Trophoblast cell (in vitro differentiated cells and primary cell): ENCODE measurements around the gene NFILZ.

ENCODE experiments used
- DNase-seq, 2 donors: peaks; one replicate each; pipeline ENCODE4 v3.0.0-alpha.2; 2016
- H2AFZ ChIP-seq: 2 replicates; pipeline ENCODE4 v1.6.1; 2013; ENCODE audit warnings: low read length, moderate library complexity, mild to moderate bottlenecking; ENCODE audit not compliant: insufficient read depth, poor library complexity
- H2AK5ac ChIP-seq: 2 replicates; pipeline ENCODE4 v1.6.1; 2013; ENCODE audit warnings: mild to moderate bottlenecking, low read length
- H2BK120ac ChIP-seq: 2 replicates; pipeline ENCODE4 v1.6.1; 2013; ENCODE audit warnings: low read length, mild to moderate bottlenecking, moderate library complexity; ENCODE audit not compliant: insufficient read depth, poor library complexity
- H2BK12ac ChIP-seq: 2 replicates; pipeline ENCODE4 v1.6.1; 2013; ENCODE audit warnings: mild to moderate bottlenecking, low read length, moderate library complexity
- H2BK5ac ChIP-seq: 2 replicates; pipeline ENCODE4 v1.6.1; 2013; ENCODE audit warnings: low read length, low read depth, moderate library complexity, mild to moderate bottlenecking; ENCODE audit not compliant: poor library complexity
- H3K14ac ChIP-seq: 2 replicates; pipeline ENCODE4 v1.6.1; 2013; ENCODE audit warnings: mild to moderate bottlenecking, low read length
- H3K18ac ChIP-seq: 2 replicates; pipeline ENCODE4 v1.6.1; 2013; ENCODE audit warnings: mild to moderate bottlenecking, low read length
- H3K23ac ChIP-seq: 2 replicates; pipeline ENCODE4 v1.6.1; 2013; ENCODE audit warnings: low read length
- H3K27ac ChIP-seq: 2 replicates; pipeline ENCODE4 v1.5.1; 2013; ENCODE audit warnings: low read depth, mild to moderate bottlenecking, inconsistent platforms, low read length, moderate library complexity
- H3K27me3 ChIP-seq: 2 replicates; pipeline ENCODE4 v1.6.1; 2013; ENCODE audit warnings: inconsistent platforms, mild to moderate bottlenecking, low read length, moderate library complexity; ENCODE audit not compliant: insufficient read depth
- H3K36me3 ChIP-seq, 2 experiments: 1 replicate in 1 of 2; 2 replicates in 1 of 2; pipeline ENCODE4 v1.6.1; 2013; ENCODE audit warnings: low read length in 2 of 2, mild to moderate bottlenecking in 2 of 2, moderate library complexity in 1 of 2; ENCODE audit not compliant: insufficient read depth in 2 of 2, control insufficient read depth in 1 of 2
- H3K4ac ChIP-seq: 2 replicates; pipeline ENCODE4 v1.6.1; 2013; ENCODE audit warnings: low read depth, mild to moderate bottlenecking, low read length, moderate library complexity
- H3K4me1 ChIP-seq, 2 experiments: 1 replicate in 1 of 2; 2 replicates in 1 of 2; pipeline ENCODE4 v1.6.1; 2013; ENCODE audit warnings: low read length in 2 of 2, mild to moderate bottlenecking in 2 of 2, moderate library complexity in 1 of 2; ENCODE audit not compliant: insufficient read depth in 2 of 2, control insufficient read depth in 1 of 2
- H3K4me2 ChIP-seq: 2 replicates; pipeline ENCODE4 v1.6.1; 2013; ENCODE audit warnings: inconsistent platforms, mild to moderate bottlenecking, low read length, moderate library complexity
- H3K4me3 ChIP-seq: 2 replicates; pipeline ENCODE4 v1.5.1; 2013; ENCODE audit warnings: mild to moderate bottlenecking, low read depth, low read length, inconsistent platforms
- H3K79me1 ChIP-seq: one replicate; pipeline ENCODE4 v1.6.1; 2013; ENCODE audit warnings: low read length
- H3K79me2 ChIP-seq: 2 replicates; pipeline ENCODE4 v1.6.1; 2013; ENCODE audit warnings: low read length, mild to moderate bottlenecking; ENCODE audit not compliant: control insufficient read depth, insufficient read depth, poor library complexity
- H3K9ac ChIP-seq: 2 replicates; pipeline ENCODE4 v1.6.1; 2013; ENCODE audit warnings: mild to moderate bottlenecking, low read length
- H3K9me3 ChIP-seq: 2 replicates; pipeline ENCODE4 v1.6.1; 2013; ENCODE audit warnings: low read depth, mild to moderate bottlenecking, control low read depth, inconsistent platforms, low read length; ENCODE audit not compliant: insufficient read depth
- H4K12ac ChIP-seq: 2 replicates; pipeline ENCODE4 v1.6.1; 2013; ENCODE audit warnings: low read depth, mild to moderate bottlenecking, low read length, moderate library complexity
- H4K8ac ChIP-seq: 2 replicates; pipeline ENCODE4 v1.6.1; 2013; ENCODE audit warnings: low read depth, mild to moderate bottlenecking, low read length, moderate library complexity
- H4K91ac ChIP-seq: one replicate; pipeline ENCODE4 v1.6.1; 2013; ENCODE audit warnings: low read depth, mild to moderate bottlenecking, low read length, moderate library complexity
- WGBS: extraction: QIAGEN DNeasy Blood & Tissue Kit; methylation state at CpG from one replicate; pipeline ENCODE4 v1.1.7; 2013; ENCODE audit warnings: missing lambda C conversion rate; ENCODE audit not compliant: insufficient read length, insufficient coverage; ENCODE audit errors: extremely low coverage; 5-methylcytosine and 5-hydroxymethylcytosine counted together

Gene NFILZ

DNA sequence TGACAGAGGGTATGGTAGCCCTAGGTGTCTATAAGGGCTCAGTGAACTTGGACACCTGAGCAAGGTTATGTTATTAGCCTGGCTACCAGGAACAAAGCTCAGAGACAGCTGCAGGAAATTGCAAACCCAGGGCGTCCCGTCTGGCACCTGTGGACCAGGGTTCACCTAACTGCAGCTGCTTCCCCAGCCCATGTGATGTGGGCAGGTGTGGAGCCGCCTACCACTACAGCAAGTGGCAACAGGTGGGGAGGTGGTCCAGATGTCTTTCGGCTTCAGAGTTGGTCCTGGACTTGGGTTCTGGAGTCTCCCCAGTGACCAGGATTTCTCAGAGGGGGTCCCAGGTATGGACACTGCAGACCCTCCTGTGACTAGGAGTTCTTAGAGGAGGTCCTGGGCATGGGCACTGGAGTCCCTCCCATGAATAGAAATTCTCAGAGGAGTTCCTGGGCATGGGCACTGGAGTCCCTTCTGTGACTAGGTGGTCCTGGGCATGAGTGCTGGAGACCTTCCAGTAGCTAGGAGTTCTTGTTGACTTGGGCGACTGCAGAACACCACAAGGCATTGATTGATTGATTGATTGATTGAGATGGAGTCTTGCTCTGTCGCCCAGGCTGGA, 43.0 kb downstream of the NFILZ start:
- Histone ChIP-seq H3K79me2 (no peaks in the 10 kb centered on the region), H2BK5ac (no peak overlapping the region), H2BK12ac (no peak overlapping the region), H2AK5ac (no peak overlapping the region), H2BK120ac (no peak overlapping the region), H3K79me1 (no peaks in the 10 kb centered on the region), H3K9me3 (peaks cover 18% of the 10 kb centered on the region), H3K36me3 (no peaks in the 10 kb centered on the region), H3K9ac (no peak overlapping the region), H2AFZ (no peak overlapping the region), H3K4me2 (no peak overlapping the region), H4K12ac (no peak overlapping the region), H3K4me3 (no peak overlapping the region), H3K4ac (no peak overlapping the region), H3K27me3 (no peaks in the 10 kb centered on the region), H3K14ac (no peak overlapping the region), H4K91ac (no peak overlapping the region), H3K18ac (no peak overlapping the region), H3K23ac (no peak overlapping the region), H4K8ac (no peak overlapping the region), H3K27ac (no peak overlapping the region), H3K4me1 (no peaks in the 10 kb centered on the region)
- DNase-seq, result no peak
- WGBS, result no CpG with 5 or more reads among the region's 6 CpGs

GRCh38 chr19:8675066-8675465, 44.6 kb downstream of the NFILZ start:
- peaks cover 20% of the 10 kb centered on the region for H3K9me3 ChIP-seq
- no peak overlapping the region for H2BK120ac ChIP-seq
- no peak overlapping the region for H3K4ac ChIP-seq
- no peak overlapping the region for H2AFZ ChIP-seq
- no peak overlapping the region for H4K8ac ChIP-seq
- no peaks in the 10 kb centered on the region for H3K27me3 ChIP-seq
- no peak overlapping the region for H3K9ac ChIP-seq
- no peaks in the 10 kb centered on the region for H3K36me3 ChIP-seq
- no peak overlapping the region for H3K23ac ChIP-seq
- no peaks in the 10 kb centered on the region for H3K79me1 ChIP-seq
- DNase-seq, result no peak
- no peak overlapping the region for H3K4me3 ChIP-seq
- no peaks in the 10 kb centered on the region for H3K79me2 ChIP-seq
- H3K4me2 ChIP-seq, result no peak overlapping the region
- H2AK5ac ChIP-seq, result no peak overlapping the region
- H3K14ac ChIP-seq, result no peak overlapping the region
- H2BK12ac ChIP-seq, result no peak overlapping the region
- no peak overlapping the region for H4K12ac ChIP-seq
- no peaks in the 10 kb centered on the region for H3K4me1 ChIP-seq
- no peak overlapping the region for H3K18ac ChIP-seq
- no CpG with 5 or more reads among the region's 3 CpGs for WGBS
- H2BK5ac ChIP-seq, result no peak overlapping the region
- H3K27ac ChIP-seq, result no peak overlapping the region
- H4K91ac ChIP-seq, result no peak overlapping the region

DNA sequence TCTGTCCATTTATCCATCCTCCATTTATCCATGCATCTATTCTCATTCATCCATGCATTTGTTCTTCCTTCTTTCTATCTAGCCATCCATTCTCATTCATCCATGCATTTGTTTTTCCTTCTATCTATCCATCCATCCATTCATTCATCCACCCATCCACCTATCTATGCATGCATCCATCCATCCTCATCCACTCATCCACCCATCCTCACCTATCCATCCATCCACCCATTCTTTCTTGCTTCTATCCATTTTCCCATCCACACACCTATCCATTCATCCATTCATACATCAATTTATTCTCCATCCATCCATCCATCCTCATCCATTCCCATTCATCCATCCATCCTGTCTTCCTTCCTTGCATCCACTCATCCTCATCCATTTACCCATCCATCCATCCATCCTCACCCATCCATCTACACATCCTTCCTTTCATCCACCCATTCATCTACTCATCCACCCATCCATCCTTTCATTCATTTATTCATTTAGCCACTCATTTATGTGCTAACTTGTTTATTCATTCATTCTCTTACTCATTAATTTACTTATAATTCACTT, 47.9 kb downstream of the NFILZ start:
- Histone ChIP-seq H4K91ac (no peak overlapping the region), H3K27ac (no peak overlapping the region), H2BK12ac (no peak overlapping the region), H3K4me2 (no peak overlapping the region), H3K4me1 (no peaks in the 10 kb centered on the region), H4K8ac (no peak overlapping the region), H3K23ac (no peak overlapping the region), H3K9me3 (peaks cover 25% of the 10 kb centered on the region), H3K4ac (no peak overlapping the region), H3K18ac (no peak overlapping the region), H2BK120ac (no peak overlapping the region), H3K79me1 (no peaks in the 10 kb centered on the region), H3K36me3 (no peaks in the 10 kb centered on the region), H3K4me3 (no peak overlapping the region), H3K9ac (no peak overlapping the region), H2AFZ (no peak overlapping the region), H3K14ac (no peak overlapping the region), H3K27me3 (no peaks in the 10 kb centered on the region), H2BK5ac (no peak overlapping the region), H2AK5ac (no peak overlapping the region), H4K12ac (no peak overlapping the region), H3K79me2 (no peaks in the 10 kb centered on the region)
- DNase-seq, result no peak
